Bronchial epithelial cell (primary cell): ENCODE data around the gene MINDY4. TPM values are rescaled to one million over a fixed set of nuclear protein-coding genes. Genes with fewer than 3 reads are reported as not detected.

Experiments used
- DNase-seq: peaks from one replicate; pipeline ENCODE4 v3.0.0-alpha.2; 2010; ENCODE audit warnings: low read depth
- FAIRE-seq: peaks from 2 replicates; lab custom pipeline; 2011; peaks lifted over from hg19 to GRCh38; lab: Jason Lieb, UNC
- H3K27me3 ChIP-seq: 2 replicates; pipeline ENCODE4 v1.5.1; 2011; ENCODE audit warnings: low read length; ENCODE audit not compliant: control insufficient read depth, insufficient read depth
- H3K36me3 ChIP-seq: 2 replicates; pipeline ENCODE4 v1.5.1; 2011; ENCODE audit warnings: low read length; ENCODE audit not compliant: control insufficient read depth, insufficient read depth
- H3K4me3 ChIP-seq: 2 replicates; pipeline ENCODE4 v1.5.1; 2011; ENCODE audit warnings: mild to moderate bottlenecking, low read depth, low read length, control low read depth
- CTCF ChIP-seq: IDR thresholded peaks from 2 replicates; pipeline ENCODE4 v1.5.1; 2011; ENCODE audit warnings: mild to moderate bottlenecking, moderate library complexity, low read length, control low read depth, inconsistent platforms; ENCODE audit not compliant: insufficient read depth, severe bottlenecking
- total RNA-seq: library from RNA; depleted of rRNA; stranded (reverse); fragments of >200 nt; gene quantifications from 2 replicates; pipeline ENCODE4 v1.2.1, GENCODE V29; 2014

The MINDY4 gene
- total RNA-seq, 1 donor from 2014 or later, result 1.1 TPM

- H3K4me3 ChIP-seq, result no peak overlapping the region
- DNase-seq (no peak), FAIRE-seq (no peak)
- H3K27me3 ChIP-seq, result peaks cover 2% of the 10 kb centered on the region
- no peak for TF ChIP-seq CTCF
- no peaks in the 10 kb centered on the region for H3K36me3 ChIP-seq
Observed at GRCh38 chr7:30731581-30731980, 39.6 kb upstream of the MINDY4 start.

DNA sequence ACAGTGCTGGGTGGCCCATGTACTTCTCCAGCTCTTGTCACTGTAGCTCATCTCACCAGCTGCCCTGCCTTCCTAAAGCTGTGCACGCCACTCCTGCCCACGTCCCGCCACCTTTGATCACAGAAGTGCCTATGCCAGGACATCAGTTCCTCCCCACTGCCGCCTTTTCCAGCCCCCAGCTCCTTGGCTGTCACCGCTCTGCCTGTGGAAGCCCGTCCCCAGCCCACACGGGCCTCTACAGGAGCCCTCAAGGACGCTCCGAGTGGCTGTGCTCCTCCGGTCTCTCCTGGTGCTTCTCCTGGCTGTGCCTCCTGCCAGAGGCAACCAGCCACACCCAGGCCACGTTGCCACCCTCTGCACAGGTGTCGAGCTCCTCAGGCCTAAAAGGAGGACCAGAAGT lies 38.6 kb upstream of the MINDY4 start:
- no peak for FAIRE-seq
- Histone ChIP-seq H3K4me3 (no peak overlapping the region), H3K36me3 (no peaks in the 10 kb centered on the region), H3K27me3 (peaks cover 2% of the 10 kb centered on the region)
- DNase-seq, result no peak
- TF ChIP-seq CTCF, result no peak

DNA sequence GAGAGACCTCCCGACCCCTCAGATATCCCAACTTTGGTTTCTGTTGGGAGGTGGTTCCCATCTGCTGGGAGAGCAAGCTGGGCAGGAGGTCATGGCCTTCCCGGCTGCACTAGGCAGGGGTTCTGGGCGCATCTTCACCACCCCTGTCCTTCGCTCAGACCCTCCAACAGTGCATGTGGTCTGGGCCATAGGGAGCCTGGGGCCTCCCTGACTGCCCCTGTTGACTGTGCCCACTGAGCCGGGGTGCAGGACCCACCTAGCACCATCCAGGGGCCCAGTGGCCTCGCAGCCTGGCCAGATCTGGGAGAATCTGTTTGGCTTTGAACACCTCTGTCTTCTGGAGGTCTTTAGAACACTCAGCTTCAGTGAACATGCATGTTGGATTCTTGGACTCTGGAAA lies 38.0 kb upstream of the MINDY4 start:
- TF ChIP-seq CTCF, result no peak
- Histone ChIP-seq H3K4me3 (no peak overlapping the region), H3K36me3 (no peaks in the 10 kb centered on the region), H3K27me3 (peaks cover 2% of the 10 kb centered on the region)
- FAIRE-seq, result no peak
- DNase-seq, result no peak

DNA sequence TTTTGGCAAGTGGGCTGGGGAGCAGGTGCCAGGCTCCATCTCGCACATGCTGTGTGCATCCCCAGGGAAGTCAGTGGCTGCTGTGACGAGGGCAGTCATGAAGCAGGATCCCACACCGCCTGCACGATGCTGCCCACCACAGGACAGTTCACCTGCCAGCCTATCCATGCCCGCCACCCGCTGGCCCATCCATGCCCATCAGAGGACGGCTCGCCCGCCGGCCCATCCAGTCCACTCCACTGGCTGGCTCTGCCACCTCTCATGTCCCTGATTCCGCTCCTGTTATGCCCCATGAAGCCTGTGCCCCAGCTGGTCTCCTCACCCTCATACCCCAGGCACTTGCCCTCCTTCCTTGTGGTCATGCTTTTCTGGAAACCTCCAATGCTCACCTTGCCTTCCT lies 37.5 kb upstream of the MINDY4 start:
- TF ChIP-seq CTCF, result no peak
- FAIRE-seq (no peak), DNase-seq (no peak)
- Histone ChIP-seq H3K36me3 (no peaks in the 10 kb centered on the region), H3K27me3 (peaks cover 2% of the 10 kb centered on the region), H3K4me3 (no peak overlapping the region)

DNA sequence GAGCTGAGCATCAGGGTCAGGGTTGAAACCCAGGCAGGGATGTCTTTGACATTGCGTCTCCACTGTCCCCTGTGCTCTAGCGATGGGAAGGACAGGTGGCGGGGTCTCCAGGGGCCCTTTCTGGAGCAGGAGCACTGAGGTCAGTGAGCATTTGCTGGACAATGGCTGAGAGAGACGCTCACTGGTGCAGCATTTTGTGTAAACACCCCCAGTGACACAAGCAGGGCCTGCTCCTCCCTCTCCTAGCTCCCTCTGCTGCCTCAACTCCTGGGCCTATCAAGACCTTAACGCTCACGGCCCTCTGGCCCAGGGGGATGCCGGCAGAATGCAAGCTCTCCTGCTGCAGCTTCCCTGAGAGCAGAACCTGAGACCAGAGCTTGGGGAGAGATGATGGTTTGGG lies 36.7 kb upstream of the MINDY4 start:
- DNase-seq, result no peak
- no peak for TF ChIP-seq CTCF
- FAIRE-seq, result no peak
- H3K4me3 ChIP-seq, result no peak overlapping the region
- no peaks in the 10 kb centered on the region for H3K36me3 ChIP-seq
- H3K27me3 ChIP-seq, result peaks cover 2% of the 10 kb centered on the region

GRCh38 chr7:30735631-30736030 lies 35.6 kb upstream of the MINDY4 start:
- no peaks in the 10 kb centered on the region for H3K36me3 ChIP-seq
- TF ChIP-seq CTCF, result no peak
- no peak overlapping the region for H3K4me3 ChIP-seq
- peaks cover 2% of the 10 kb centered on the region for H3K27me3 ChIP-seq
- DNase-seq (no peak), FAIRE-seq (no peak)
